GM20431 (cell line): ENCODE results near the gene SEPHS1.
"Not testable (repeated sequence)": the region's sequence is repeated elsewhere in the genome, so short reads cannot be mapped to it uniquely, and the experiment has no call there.

ENCODE experiments used
- in situ Hi-C: fragments of 300-500 bp; cut with MseI, MboI; formaldehyde crosslinking; loops from one replicate; pipeline ENCODE4 v1.15.0; 2020; ENCODE audit warnings: low sequenced_read_pairs; ENCODE audit not compliant: unreplicated experiment

SEPHS1 gene

GRCh38 chr10:13294784-13295183, 53.3 kb downstream of the SEPHS1 start:
- in situ Hi-C loops = no loop called here

DNA sequence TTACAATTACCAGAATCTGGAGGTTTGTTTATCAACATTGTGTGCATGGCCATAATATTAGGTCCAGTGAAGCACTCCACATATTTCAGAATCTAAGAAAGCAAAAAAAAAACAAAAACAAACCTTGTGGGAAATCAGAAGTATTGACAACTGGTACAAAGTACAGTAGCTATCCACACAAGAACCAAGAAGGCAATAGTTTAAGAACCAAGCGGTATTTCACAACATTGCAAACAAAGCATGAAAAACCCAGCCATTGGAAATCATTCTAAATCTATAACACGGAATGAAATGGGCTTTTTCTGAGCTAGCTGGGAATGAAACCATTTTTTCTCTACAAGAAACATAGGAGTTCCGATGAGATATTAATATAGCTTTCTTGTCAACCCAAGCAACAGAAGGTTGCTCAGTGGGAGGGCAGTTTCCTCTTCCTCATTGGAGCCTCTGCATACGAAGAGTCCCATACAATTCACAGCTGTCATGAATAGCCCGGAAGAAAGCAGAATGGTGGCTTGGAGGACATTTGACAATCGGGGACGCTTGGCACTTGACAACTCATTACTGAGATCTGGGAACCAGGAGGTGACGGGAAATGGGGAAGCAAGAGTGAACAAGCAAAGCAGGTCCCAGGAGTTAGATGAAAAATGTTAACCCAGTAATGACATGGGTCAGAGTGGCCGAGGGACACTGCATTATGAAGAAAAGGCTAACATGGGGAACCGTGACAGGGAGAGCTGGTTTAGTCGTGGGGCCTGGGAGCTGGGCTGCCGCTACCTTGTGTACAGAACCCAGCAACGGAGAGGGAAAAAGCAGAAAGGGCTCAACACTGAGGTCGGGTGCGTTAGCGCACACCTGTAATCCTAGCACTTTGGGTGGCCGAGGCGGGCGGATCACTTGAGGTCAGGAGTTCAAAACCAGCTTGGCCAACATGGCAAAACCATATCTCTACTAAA, 56.0 kb downstream of the SEPHS1 start:
- in situ Hi-C loops = no loop called here

DNA sequence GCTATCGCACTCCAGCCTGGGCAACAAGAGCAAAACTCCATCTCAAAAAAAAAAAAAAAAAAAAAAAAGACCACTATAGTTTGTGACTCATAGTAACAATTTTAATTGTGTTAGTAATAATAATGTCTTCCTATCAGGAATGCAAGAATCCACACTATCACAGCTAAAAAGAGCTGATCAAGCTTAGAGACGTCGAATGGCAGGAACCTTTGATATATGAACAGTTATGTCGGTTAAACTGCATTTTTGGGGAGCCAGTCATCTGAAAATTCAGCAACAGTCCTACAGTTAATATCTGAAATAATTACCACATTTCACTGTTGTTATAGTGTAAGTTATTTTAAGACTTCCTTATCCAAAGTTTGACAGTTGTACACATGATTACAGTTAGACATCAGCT, 57.0 kb downstream of the SEPHS1 start:
- in situ Hi-C loops = no loop called here

DNA sequence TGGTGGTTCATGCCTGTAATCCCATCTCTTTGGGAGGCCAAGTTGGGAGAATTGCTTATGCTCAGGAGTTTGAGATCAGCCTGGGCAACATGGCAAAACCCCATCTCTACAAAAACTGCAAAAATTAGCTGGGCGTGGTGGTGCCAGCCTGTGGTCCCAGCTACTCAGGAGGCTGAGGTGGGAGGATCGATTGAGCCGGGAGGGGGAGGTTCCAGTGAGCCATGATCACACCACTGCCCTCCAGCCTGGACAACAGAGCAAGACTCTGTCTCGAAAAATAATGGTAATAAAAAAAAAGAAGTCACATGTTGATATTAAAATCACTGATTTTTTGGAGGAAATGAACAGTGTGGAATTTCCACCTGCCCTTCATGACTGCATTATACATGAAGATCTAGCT, 64.0 kb downstream of the SEPHS1 start:
- in situ Hi-C loops = no loop called here

DNA sequence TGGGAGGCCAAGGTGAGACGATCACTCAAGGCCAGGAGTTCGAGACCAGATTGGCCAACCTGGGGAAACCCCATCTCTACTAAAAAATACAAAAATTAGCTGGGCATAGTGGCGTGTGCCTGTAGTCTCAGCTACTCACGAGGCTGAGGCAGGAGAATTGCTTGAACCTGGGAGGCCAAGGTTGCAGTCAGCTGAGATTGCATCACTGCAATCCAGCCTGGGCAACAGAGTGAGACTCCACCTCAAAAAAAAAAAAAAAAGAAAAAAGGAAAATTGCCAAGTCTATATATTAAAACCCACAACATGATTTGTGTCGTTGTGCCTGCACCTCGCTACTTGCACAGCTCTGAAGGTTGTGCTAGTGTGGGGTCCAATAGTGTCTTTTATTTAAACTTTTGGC, 65.7 kb downstream of the SEPHS1 start:
- in situ Hi-C loops = not testable (repeated sequence)

DNA sequence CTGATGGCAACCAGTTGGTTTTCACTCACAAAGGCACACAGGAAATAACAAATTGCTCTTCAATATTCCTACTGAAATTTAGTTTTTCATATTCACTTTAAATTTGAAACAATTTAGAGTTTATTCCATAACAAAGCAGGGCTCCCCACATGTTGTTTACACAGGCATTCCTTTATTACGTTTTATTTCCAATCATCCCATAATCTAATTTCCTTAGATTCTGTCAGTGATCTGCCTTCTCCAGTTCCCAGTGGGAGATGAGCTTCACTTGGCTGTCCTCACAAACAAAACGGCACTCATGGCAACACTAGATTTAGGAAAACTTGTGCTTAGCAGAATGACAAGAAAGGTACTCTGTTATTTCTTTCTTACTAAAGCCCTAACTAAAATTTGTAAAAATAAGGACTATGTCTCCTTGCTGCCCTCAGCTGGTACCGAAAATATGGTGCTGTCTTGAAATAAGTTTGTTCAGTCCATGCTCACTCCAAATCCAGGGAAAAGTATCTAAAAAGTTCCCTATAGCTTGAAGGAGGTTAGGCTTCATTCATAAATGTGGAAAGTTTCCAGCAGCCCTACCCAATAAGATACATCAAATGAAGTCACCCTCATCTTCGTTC, 71.2 kb downstream of the SEPHS1 start:
- in situ Hi-C loops = no loop called here

DNA sequence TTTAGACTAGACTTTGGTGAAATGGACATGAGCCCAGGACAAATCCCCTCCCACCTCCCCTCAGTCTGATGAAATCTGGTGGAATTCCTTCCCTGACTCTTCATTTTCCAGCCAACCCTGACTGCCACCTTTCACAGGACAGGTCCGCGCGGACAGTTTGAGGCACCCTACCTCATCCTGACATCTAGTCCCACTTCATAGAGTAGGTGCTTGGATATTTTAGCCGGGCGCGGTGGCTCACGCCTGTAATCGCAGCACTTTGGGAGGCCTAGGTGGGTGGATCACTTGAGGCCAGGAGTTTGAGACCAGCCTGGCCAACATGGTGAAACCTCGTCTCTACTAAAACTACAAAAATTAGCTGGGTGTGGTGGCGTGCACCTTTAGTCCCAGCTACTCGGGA, 71.9 kb downstream of the SEPHS1 start:
- in situ Hi-C loops = not testable (repeated sequence)

- in situ Hi-C loops = no loop called here
These were observed 75.9 kb downstream of the SEPHS1 start for GRCh38 chr10:13272164-13272571.

DNA sequence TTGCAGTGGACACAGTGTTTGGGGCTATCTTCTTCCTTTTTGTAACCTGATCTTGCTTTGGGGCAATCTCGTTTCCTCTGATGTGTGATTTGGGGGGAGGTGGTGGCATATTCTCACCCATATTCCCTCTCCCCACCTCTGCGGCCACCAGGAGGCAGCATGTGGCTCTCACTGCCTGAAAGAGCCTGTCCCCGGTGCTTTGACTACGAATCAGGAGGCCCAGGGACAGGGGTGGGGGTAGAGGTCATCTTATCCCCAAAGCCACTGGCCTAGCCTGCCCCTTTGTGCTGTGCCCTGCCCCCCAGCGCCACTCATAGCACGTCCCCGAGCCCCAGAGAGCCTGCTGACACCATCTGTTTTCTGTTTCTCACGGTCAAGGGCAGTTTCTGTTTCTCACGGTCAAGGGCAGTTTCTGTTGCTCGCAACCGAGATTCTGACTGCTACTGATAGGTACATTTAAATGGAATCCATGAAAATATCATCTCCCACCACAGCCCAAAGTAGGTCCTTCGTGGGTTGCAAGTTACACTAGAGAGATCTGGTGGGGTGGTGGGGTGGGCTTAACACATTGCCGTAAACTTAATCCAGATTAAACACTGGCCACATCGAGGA, 76.4 kb downstream of the SEPHS1 start:
- in situ Hi-C loops = no loop called here

- in situ Hi-C loops = no loop called here
These were observed 77.1 kb downstream of the SEPHS1 start for GRCh38 chr10:13270877-13271551.

GRCh38 chr10:13268841-13269240, 79.3 kb downstream of the SEPHS1 start:
- in situ Hi-C loops = no loop called here

DNA sequence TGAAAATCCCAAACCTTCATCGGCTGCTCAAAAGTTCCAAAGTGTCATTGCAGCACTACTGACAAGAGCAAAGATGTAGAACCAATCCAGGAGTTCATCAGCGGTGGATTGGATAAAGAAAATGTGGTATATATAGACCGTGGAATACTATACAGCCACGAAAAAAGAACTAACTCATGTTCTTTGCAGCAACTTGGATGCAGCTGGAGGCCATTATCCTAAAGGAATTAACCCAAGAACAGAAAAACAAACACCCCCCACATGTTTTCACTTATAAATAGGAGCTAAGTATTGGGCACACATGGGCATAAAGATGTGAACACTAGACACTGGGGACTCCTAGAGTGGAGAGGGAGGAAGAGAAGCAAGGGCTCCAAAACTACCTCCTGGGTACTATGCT, 79.8 kb downstream of the SEPHS1 start:
- in situ Hi-C loops = no loop called here
